Astrocyte of the cerebellum (primary cell): ENCODE results near the gene PHC2.

Experiments used
- DNase-seq: peaks from one replicate; pipeline ENCODE4 v3.0.0-alpha.2; 2011; ENCODE audit warnings: low read depth
- H3K4me3 ChIP-seq: 2 replicates; pipeline ENCODE4 v1.5.1; 2011; ENCODE audit warnings: mild to moderate bottlenecking, low read depth, low read length, moderate library complexity
- in situ Hi-C: cut with HindIII; loops from 2 replicates; pipeline ENCODE4 v1.10.0; 2017; ENCODE audit warnings: low sequenced_read_pairs
- TF ChIP-seq, protein P1 (sequence below): IDR thresholded peaks from 2 replicates; pipeline ENCODE4 v1.5.1; 2012; ENCODE audit warnings: low read length, low read depth, moderate library complexity, mild to moderate bottlenecking; ENCODE audit errors: missing control alignments

Gene PHC2

GRCh38 chr1:33347650-33347992 is 83.3 kb downstream of the PHC2 start:
- TF ChIP-seq, protein P1, sequence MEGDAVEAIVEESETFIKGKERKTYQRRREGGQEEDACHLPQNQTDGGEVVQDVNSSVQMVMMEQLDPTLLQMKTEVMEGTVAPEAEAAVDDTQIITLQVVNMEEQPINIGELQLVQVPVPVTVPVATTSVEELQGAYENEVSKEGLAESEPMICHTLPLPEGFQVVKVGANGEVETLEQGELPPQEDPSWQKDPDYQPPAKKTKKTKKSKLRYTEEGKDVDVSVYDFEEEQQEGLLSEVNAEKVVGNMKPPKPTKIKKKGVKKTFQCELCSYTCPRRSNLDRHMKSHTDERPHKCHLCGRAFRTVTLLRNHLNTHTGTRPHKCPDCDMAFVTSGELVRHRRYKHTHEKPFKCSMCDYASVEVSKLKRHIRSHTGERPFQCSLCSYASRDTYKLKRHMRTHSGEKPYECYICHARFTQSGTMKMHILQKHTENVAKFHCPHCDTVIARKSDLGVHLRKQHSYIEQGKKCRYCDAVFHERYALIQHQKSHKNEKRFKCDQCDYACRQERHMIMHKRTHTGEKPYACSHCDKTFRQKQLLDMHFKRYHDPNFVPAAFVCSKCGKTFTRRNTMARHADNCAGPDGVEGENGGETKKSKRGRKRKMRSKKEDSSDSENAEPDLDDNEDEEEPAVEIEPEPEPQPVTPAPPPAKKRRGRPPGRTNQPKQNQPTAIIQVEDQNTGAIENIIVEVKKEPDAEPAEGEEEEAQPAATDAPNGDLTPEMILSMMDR, result no peak
- H3K4me3 ChIP-seq, result peak overlapping the region; percentile 75
- in situ Hi-C loops, result no loop called here
- DNase-seq, result no peak

GRCh38 chr1:33346927-33347649 is 83.8 kb downstream of the PHC2 start:
- DNase-seq, result peak; percentile 73
- TF ChIP-seq, protein P1, result no peak
- peak overlapping the region; percentile 75 for H3K4me3 ChIP-seq
- in situ Hi-C loops, result no loop called here

DNA sequence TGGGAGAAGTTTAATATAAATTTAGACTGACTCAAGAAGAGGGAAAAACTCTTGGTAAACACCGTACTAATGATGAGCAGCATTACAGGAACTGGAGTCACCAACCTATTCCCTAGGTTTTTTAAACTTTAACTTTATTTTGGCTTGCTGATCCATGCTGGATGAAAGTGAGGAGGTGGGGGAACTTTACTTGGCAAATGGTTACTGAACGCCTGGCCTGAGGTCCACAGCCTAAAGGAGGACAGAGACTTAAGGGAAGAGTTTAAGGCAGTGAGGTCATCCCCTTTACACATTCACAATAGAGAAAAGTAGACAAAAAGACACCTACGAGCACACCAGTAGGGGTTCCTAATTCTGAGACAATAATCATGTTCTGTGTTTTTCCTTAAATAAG is 84.4 kb downstream of the PHC2 start:
- in situ Hi-C loops, result no loop called here
- no peak for DNase-seq
- H3K4me3 ChIP-seq, result peak overlapping the region; percentile 75
- TF ChIP-seq, protein P1, result no peak

GRCh38 chr1:33344896-33345560 is 85.9 kb downstream of the PHC2 start:
- in situ Hi-C loops, result no loop called here
- TF ChIP-seq, protein P1, result no peak
- no peak overlapping the region for H3K4me3 ChIP-seq
- no peak for DNase-seq

GRCh38 chr1:33343539-33343938 is 87.4 kb downstream of the PHC2 start:
- no peak overlapping the region for H3K4me3 ChIP-seq
- no peak for DNase-seq
- TF ChIP-seq, protein P1, result no peak
- in situ Hi-C loops, result no loop called here

GRCh38 chr1:33342041-33342723 is 88.7 kb downstream of the PHC2 start:
- TF ChIP-seq, protein P1, result peak; percentile 5
- DNase-seq, result peak; percentile 97
- in situ Hi-C loops, result no loop called here
- H3K4me3 ChIP-seq, result peak overlapping the region; percentile 5
